NOMO-1 (cell line): ENCODE measurements around the gene GRHPR.

Experiments used
- DNase-seq, 2 experiments: peaks; one replicate each; lab custom pipeline; 2025; ENCODE audit not compliant: unreplicated experiment in 2 of 2; lab: John Stamatoyannopoulos, UW

Gene GRHPR

GRCh38 chr9:37398464-37399025, 24.0 kb upstream of the GRHPR start:
- no peak for DNase-seq

DNA sequence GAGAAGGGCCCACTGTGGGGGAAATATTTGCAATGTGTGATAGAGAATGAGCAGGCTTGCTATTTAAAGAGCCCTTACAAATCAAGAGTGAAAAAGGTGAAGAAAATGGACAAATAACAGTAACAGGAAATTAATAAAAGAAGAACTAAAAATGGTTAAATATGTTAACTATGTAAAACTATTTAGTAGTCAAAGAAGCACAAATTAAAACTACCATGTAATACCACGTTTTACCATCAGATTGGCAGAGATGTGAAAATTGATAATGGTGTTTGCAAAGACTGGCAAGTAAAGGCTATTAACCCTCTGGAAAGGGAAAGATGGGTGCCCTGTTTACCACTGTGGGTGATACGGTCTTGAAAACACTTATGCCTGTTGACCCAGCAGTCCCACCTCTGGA, 23.2 kb upstream of the GRHPR start:
- DNase-seq = no peak

GRCh38 chr9:37404590-37404989, 17.9 kb upstream of the GRHPR start:
- DNase-seq = no peak

GRCh38 chr9:37405350-37405749, 17.1 kb upstream of the GRHPR start:
- no peak for DNase-seq

GRCh38 chr9:37405764-37406380, 16.6 kb upstream of the GRHPR start:
- no peak for DNase-seq

DNA sequence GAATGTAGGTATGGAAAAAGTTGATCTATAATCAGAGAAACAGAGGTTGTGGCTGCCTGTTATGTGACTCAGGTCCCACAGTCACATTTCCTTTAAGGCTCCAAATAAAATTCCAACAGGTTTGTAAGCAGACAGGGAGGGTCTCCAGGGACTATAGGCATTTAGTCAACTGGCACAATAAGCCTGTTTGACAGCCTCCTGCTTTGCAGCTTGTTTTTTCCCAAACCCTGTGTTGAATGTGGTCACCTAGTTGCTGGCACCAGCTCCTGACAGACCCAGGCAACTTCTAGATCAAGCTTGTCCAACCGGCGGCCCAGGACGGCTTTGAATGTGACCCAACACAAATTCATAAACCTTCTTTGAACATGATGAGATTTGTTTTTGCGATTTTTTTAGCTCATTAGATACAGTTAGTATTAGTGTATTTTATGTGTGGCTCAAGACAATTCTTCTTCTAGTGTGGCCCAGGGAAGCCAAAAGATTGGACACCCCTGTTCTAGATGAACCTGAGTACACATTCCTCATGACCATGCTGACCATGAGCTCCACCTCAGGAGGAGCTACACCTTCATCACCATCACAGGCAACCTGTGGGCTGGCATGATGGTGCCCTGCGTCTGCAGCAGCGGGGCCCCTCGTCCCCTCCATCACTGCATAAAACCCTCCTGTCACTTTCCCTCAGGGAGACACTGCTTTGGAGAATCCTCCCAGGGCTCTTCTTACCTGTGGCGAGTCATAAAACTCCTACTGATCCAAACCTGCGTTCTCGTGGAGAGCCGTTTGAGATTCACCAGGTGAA, 15.7 kb upstream of the GRHPR start:
- no peak for DNase-seq

GRCh38 chr9:37407468-37407867, 15.0 kb upstream of the GRHPR start:
- DNase-seq = peak in 1 of 2 experiments; percentile 3

GRCh38 chr9:37408933-37409710, 13.4 kb upstream of the GRHPR start:
- no peak for DNase-seq

DNA sequence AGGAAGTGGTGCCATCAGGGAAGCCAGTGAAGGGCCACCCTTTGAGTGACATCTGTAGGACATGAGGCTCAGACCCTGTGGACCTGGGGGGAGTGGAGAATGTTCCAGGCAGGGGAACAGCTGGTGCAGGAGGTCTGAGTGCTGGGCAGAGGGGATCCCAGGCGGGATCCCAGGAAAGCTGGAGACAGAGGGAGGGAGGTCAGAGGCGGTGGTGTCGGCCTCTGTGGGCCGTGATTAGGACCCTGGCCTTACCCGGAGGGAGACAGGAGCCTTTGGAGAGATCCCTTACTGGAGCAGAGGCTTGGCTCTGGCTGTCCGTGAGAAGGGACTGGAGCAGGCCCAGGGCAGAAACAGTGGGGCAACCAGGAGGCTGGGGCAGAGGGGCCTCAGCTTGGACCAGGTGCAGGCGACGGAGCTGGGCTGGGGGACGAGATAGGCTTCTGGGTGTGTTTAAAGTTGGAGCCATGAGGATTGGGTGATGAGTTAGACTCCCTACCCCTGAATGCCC, 12.1 kb upstream of the GRHPR start:
- no peak for DNase-seq

DNA sequence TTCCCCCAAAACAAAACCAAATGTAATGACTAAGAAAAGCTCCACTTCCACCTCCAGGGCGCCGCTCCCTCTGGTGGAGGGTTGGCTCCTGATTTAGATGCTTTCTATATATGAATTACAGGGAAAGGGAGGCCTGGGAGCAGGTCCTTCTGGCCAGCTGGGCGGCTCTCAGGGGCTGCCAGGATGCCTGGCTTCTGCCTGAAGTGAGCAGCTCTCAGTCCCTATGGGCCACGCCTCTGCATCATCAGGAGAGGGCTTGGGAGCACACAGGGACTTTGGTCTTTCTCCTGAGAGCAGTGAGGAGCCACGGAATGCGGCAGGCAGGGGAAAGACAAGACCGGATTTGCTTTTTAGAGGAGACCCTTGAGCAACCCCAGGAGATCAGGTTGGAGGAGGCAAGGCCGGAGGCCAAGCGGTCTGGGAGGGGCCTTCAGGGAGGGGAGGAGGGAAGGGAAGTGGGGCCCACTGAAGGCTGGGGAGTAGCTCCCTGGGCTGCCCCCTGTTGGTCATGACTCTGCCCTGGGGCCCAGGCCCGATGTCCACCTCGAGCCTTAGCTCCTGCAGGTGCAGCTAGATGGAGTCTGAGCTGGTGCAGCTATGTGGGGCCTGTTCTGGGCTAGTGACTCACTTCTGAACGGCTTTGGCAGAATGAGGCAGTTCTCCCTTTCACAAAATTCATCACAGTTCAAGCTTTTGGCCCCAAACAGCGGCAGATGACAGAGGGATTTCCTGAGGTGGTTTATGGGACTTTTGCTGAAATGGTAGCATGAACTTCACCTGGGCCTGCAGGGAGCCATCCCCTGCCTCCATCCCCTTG, 11.3 kb upstream of the GRHPR start:
- no peak for DNase-seq

- DNase-seq = no peak
Measured at GRCh38 chr9:37412431-37413151, 9.9 kb upstream of the GRHPR start.

GRCh38 chr9:37413311-37413710, 9.2 kb upstream of the GRHPR start:
- no peak for DNase-seq

DNA sequence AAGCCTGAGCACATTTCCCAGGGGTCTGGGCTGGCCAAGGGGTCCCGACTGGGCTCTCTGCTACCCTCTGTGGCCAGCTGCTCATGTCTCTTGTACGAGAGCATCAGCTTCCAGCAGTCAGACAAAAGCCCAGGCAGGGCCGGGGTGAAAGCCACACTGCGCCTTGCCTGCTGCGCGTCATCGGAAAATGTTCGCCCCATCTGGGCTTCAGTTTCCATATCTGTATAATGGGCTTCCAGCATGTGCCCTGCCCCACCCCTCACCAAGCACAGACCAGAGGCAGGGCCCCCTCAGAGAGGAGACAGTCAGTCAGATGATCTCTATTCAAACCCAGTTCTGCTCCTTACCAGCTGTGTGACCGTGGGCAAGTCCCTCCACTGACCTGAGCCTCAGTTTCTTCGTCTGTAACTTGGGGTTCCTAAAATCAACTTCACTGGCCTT, 8.0 kb upstream of the GRHPR start:
- no peak for DNase-seq

DNA sequence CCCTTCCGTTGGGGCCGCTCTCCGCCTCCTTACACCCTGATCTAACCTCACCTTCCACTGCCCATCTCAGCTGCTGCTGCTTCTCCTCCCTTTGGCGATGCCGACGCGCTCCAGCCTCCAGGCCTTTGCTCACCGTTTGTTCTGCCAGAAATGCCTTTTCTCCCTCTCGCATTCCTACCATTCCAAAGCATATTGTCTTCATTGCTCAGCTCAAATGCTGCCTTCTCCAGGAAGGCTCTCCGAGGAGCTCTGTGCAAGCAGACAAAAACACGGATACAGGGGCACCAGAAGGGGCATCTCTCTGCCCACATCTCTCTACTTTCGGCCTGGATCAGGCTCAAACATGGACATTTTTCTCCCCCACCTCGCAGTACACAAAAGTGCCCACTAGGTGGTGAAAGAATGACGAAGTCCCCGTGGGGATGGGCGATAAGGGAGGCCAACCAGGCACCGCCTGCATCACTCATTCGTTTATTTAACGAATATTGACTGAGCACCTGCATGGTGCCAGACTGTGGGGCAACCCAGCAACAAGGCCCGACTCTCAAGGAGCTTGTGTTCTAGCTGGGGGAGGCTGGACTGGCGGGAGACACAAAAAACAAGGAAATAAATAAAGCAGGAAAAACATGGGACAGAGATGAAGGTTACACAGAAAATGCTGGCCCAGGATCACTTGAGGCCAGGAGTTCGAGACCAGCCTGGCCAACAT, 7.3 kb upstream of the GRHPR start:
- DNase-seq = peak; percentile 16 to 24

GRCh38 chr9:37417252-37417803, 5.2 kb upstream of the GRHPR start:
- no peak for DNase-seq

DNA sequence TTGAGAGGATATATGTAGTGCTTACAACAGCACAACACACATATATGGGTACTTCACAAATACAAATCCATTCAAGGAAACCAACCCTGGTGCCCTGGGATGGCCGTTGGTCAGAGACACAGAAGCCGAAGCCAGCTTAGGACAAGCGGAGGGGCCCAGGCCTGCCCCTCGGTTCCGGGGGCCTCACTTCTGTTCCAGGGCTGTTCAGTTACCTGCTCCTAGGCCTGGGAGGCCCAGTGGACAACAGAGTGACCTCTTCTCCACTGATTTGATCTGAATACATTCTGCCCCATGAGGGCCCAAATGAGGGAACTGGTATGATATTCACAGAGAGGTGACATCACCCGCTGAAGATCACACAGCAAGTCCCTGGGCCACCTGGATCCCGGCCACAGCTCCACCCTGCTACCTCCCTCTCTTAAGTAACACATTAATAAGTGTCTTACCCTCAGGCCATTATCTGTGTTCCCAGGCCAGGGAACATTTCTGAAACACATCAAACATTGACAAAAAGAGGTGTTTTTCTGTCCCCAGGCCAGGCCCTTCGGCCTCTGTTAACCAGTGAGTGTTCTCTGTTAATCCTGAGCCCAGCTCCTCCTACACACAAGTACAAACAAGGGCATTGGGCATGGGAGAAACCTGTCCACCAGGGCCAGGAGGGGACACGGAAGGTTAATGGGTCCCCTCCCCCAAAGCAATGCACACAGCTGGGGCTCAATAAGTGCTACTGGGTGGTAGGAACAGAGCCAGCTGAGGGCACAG, 4.5 kb upstream of the GRHPR start:
- no peak for DNase-seq

DNA sequence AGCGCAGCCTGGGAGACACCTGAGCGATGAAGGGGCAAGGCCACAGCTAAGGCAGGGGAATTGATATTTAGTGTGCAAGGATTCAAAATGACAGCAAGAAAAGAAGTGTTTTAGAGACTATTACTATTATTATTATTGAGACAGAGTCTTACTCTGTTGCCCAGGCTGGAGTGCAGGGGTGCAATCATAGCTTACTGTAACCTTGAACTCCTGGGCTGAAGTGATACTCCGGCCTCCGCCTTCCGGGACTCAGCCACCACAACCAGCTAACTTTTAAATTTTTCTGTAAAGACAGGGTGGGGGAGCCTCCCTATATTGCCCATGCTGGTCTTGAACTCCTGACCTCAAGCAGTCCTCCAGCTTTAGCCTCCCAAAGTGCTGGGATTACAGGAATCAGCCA, 3.3 kb upstream of the GRHPR start:
- DNase-seq = no peak
